ENCODE data around the gene OBSCN.

The OBSCN gene

DNA sequence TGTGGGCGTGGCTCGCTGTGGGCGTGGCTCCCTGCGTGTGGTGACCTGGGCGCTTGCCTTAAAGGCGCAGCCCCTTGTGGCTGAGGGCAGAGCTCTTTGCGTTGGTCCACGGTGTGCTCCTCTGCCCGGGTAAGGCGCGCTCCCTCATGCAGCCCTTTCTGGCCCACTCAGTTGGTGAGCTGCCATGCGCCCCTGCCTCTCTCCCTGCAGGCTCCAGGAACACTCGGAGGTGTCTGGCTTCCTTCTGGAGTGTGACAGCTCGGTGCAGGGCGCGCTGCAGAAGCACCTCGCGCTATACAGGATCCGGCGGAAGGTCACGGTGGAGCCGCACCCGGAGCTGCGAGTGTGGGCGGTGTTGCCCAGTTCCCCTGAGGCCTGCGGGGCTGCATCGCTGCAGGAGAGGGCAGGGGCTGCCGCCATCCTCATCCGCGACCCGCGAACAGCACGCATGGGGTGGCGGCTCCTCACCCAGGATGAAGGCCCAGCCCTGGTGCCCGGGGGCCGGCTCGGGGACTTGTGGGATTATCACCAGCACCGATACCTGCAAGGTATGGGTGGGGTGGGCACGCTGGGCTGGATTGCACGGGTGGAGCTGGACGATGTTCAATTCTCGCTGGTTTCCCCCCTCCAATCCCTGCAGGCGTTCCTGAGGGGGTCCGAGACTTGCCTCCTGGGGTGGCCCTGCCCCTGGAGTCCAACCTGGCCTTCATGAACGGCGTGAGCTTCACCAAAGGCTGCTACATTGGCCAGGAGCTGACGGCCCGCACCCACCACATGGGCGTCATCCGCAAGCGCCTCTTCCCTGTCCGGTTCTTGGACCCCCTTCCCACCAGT lies 33.1 kb upstream of the OBSCN start:
- no peak for DNase-seq (ENCODE audit: extremely low read depth, low read depth)
- TF ChIP-seq, protein P1, sequence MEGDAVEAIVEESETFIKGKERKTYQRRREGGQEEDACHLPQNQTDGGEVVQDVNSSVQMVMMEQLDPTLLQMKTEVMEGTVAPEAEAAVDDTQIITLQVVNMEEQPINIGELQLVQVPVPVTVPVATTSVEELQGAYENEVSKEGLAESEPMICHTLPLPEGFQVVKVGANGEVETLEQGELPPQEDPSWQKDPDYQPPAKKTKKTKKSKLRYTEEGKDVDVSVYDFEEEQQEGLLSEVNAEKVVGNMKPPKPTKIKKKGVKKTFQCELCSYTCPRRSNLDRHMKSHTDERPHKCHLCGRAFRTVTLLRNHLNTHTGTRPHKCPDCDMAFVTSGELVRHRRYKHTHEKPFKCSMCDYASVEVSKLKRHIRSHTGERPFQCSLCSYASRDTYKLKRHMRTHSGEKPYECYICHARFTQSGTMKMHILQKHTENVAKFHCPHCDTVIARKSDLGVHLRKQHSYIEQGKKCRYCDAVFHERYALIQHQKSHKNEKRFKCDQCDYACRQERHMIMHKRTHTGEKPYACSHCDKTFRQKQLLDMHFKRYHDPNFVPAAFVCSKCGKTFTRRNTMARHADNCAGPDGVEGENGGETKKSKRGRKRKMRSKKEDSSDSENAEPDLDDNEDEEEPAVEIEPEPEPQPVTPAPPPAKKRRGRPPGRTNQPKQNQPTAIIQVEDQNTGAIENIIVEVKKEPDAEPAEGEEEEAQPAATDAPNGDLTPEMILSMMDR (IDR thresholded peaks at IDR 0.05; ENCODE audit: low read depth, low read length): no peak

DNA sequence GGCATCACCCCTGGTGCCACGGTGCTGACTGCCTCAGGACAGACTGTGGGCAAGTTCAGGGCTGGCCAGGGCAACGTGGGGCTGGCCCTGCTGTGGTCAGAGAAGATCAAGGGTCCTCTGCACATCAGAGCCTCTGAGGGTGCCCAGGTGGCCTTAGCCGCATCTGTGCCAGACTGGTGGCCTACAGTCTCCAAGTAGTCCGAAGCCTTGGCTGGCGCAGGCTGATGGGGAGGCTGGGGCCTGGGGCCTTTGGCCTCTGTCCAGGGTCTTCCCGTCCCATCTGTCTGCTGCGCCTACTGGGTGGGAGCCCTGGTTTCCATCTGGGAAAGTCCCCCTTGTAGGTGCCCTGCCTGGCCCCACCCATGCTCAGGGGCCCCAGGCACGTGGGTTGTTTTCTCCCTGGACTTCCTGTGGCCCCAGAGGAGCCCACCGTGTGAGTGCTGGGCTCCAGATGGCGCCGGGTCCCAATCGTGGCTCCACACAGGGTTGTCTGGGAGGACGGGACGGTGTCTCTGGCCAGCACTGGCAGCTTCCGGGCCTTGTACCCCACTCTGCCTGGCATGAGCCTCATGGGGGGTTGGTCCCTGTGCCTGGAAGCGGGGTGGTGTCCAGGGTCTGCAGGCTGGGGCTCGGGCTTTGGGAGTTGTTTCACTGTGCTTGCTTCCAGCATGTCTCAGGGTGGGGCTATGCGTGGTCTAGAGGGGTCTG lies 32.4 kb upstream of the OBSCN start:
- TF ChIP-seq, protein P1 (IDR thresholded peaks at IDR 0.05; ENCODE audit: low read depth, low read length): no peak
- no peak for DNase-seq (ENCODE audit: extremely low read depth, low read depth)

DNA sequence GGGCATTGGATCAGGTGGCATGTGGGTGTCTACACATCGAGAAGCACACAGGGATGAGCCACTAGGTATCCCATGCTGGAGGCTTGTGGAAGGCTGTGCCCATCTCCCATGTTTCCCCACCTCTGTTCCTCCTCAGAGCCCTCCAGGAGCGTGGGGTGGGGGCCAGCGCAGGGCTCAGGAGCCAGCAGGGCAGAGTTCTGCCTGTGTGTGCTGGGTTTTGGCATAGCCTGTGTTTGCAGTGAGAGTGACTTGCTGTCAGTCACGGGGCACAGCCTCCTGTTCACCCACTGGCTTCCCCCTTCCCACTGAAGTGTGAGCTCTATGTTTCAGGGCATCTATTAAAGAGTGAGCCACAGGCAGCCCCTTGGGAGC lies 31.8 kb upstream of the OBSCN start:
- DNase-seq (ENCODE audit: extremely low read depth, low read depth): no peak
- TF ChIP-seq, protein P1 (IDR thresholded peaks at IDR 0.05; ENCODE audit: low read depth, low read length): no peak

DNA sequence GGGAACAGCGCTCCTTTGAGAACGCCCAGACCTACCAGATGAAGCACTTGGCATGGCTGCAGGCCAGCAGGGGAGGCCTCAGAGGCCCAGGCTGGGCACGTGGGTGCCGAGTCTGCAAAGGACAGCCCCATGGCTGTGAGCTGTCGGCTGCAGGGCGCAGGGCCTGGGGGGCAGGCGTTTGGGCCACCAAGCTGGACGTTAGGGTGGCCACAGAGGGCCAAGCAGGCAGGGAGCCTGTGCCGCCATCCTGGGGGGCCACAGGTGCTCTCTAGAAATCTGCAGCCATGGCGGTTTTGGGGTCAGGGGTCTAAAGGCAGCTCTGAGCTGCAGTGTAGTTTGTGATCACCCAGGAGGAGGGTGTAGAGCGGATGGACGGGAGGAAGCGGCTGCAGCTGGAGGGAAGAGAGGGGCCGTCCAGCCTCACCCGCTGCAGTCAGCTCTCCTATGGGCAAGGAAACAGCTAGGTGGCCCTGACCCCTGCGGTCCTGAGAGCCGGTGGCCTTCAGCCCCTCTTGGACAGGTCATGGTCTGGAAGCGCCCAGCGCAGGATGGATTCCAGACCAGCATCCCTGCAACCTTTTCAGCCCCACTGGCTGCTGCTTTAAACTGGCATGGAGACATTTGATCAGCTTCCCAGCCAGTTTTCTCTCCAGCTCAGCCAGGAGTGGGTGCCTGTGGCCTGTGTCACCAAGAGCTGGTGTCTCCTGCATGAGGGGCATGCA lies 31.2 kb upstream of the OBSCN start:
- TF ChIP-seq, protein P1 (IDR thresholded peaks at IDR 0.05; ENCODE audit: low read depth, low read length): no peak
- no peak for DNase-seq (ENCODE audit: extremely low read depth, low read depth)

DNA sequence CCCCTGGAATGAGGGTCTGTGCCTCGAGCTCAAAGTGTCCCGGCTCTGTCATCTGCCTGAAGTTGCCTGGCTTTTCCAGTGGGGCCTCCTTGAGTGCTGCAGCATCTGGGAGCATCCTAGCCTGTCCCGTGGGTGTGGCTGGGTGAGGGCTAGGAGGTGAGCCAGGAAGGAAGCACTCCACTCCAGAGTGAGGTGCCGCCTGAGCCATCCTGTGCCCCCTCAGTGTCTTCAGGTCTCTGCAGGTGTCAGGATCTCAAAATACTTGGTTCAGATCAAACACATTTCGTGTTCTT lies 30.7 kb upstream of the OBSCN start:
- TF ChIP-seq, protein P1 (IDR thresholded peaks at IDR 0.05; ENCODE audit: low read depth, low read length): no peak
- no peak for DNase-seq (ENCODE audit: extremely low read depth, low read depth)

DNA sequence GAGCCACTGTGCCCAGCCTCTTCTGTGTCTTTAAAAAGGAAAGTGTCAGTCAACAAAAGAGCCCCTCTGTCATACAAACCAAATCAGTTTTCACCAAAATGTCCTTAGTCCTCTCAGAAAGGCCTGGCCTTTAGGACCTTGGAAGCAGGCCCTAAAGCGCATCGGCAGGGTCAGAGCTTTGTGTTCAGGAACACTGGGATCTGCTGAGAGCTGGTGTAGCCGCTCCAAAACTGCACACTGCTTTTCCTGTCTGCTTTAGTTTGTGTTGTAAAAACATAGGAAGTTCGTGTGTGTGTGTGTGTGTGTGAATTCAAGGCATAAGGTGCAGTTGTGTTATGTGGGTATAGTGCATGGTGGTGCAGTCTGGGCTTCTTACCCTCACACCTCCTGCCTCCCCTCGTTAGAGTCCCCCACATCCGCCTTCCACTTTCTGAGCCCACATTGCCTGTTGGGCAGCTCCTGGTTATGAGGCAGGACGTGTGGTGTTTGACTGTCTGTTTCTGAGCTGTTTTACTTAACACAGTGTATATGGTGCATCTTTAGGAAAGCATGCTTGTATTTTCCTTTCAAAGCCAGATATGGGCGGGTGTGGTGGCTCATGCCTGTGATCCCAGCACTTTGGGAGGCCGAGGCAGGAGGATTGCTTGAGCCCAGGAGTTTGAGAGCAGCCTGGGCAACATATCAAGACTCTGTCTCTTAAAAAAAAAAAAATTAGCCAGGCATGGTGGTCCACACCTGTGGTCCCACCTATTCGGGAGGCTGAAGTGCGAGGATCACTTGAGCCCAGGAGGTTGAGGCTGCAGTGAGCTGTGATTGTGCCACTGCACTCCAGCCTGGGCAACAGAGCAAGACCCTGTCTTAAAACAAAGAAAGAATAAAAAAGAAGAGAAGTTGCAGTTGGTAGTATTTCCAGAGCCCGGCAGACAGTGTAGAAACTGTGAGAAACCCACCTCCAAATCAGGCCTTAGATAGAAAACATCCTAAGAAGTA lies 29.8 kb upstream of the OBSCN start:
- TF ChIP-seq, protein P1 (IDR thresholded peaks at IDR 0.05; ENCODE audit: low read depth, low read length): no peak
- no peak for DNase-seq (ENCODE audit: extremely low read depth, low read depth)
